NCI-H146 treated with DMSO at 0.1 percent for 48 hours (cell line): ENCODE data around the gene CDCA3.

Experiments used
- DNase-seq: peaks from one replicate; lab custom pipeline; 2025; ENCODE audit not compliant: unreplicated experiment; lab: John Stamatoyannopoulos, UW

CDCA3 gene

DNA sequence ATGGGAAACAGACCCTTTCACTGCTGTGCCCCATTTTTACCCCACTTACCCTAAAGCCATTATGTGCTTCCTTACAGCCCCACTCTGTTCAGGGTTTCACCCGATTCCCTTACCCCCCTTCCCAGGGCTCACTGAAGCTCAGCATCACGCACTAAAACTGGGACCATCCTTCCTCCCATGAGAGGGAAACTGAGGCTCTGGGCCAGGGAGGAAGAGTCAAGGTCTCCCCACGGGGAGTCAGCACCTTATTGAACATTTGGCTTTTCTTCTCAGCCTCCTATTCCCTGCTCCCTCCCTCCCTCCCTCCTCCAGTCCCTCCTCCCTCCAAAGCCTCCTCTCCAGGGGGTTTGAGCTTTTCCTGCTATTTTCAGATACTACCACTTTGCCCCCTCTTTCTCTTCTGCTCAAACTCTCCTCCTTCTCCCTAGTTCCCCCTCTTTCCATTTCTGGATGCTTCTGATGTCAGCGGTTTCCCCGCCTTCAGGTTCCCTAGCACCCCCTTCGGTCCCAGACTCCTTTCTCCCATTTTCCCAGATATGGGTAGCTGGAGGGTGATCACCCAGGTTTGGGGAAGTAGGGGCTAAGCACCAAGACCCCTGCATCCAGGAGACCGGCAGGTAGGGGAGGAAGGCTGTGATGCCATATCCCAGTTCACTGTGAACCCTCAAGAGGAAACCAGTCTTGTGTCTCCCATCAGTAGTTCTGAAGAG lies 28.5 kb downstream of the CDCA3 start:
- no peak for DNase-seq

DNA sequence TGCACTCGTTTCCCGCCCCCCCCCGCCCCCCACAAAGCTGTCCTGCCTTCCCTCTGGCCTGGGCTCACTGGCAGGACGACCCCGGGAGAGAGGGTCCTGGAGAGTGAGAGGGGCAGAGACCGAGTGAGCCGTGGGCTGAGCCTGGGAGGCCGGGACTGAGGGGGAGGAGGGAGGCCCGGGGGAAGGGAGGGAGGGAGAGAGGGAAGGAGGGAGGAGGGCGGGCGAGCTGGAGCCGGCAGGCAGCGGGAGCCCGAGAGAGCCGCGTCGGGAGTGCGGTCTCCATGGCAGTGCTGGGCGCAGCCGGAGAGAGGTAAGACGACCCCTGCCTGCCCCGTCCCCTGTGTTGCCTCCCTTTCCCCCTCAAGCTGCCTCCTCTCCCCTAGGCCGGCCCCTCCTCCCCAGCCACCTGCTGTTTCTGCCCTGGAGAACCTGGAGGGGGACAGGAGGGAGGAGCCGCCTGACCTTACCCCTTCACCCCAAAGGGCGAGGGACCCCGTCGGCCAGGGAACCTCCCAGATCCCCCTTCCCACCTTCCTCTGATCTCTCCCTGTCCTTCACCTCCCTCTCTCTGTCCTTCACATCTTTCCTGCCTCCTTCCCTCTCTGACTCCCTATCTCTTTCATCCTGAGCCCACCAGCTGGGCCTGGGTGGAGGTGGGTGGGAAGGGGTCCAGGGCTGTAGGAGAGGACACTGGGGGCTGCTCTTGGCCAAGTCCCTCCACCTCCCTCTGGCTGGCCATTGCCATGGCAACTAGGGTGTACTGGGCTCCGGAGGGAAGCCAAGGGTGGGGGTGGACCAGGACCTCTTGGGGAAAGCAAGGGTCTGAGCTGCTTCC lies 29.3 kb downstream of the CDCA3 start, which contains the start of gene GPR162:
Gene GPR162 (plus strand): TSS at position 231 of the 835 bp plus-strand sequence. CDS start 2,078 bp downstream, outside the sequence.
- DNase-seq, result peak; percentile 57

DNA sequence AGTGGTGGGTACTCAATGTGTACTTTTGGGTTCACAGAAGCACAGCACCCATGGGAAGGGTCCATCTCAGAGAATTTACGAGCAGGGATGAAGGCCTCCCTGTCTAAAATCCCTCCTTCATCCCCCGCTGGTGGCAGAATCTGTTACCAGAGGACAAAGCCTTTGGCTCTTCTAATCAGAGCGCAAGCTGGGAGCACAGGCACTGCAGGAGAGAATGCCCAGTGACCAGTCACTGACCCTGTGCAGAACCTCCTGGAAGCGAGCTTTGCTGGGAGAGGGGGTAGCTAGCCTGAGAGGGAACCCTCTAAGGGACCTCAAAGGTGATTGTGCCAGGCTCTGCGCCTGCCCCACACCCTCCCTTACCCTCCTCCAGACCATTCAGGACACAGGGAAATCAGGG lies 30.9 kb downstream of the CDCA3 start:
- no peak for DNase-seq

DNA sequence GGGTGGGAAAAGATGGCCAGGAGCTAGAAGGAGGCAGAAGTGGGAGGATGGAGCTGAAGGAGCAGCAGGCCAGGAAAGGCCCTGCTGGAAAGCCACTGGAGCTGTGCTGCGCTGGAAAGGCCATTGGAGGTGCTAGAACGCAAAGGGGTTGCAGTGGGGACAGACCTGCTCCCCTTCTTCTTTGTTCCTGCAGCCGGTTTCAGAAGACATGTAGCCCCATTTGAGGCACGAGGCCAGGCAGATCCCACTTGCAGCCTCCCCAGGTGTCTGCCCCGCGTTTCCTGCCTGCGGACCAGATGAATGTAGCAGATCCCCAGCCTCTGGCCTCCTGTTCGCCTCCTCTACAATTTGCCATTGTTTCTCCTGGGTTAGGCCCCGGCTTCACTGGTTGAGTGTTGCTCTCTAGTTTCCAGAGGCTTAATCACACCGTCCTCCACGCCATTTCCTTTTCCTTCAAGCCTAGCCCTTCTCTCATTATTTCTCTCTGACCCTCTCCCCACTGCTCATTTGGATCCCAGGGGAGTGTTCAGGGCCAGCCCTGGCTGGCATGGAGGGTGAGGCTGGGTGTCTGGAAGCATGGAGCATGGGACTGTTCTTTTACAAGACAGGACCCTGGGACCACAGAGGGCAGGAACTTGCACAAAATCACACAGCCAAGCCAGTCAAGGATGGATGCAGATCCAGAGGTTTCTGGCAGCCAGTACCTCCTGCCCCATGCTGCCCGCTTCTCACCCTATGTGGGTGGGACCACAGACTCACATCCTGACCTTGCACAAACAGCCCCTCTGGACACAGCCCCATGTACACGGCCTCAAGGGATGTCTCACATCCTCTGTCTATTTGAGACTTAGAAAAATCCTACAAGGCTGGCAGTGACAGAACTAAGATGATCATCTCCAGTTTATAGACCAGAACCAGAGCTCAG lies 31.7 kb downstream of the CDCA3 start:
- DNase-seq, result no peak

DNA sequence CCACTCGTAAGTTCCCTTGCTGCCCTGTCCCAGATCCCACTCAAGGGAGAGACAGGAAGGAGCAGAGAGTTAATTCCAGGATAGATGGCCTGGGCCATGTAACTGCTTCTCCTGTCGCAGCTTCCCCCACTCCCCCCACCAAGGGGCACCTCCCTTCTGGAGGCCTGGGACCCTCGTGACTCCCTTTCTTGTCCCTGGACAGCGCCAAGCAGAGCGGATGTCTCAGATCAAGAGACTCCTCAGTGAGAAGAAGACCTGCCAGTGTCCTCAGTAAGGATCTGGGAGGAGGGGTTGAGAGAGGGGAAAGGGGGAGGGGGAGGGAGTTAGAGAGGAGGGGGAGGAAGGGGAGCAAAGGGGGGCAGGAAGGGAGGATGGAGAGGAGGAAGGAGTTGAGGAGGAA lies 32.4 kb downstream of the CDCA3 start:
- no peak for DNase-seq

DNA sequence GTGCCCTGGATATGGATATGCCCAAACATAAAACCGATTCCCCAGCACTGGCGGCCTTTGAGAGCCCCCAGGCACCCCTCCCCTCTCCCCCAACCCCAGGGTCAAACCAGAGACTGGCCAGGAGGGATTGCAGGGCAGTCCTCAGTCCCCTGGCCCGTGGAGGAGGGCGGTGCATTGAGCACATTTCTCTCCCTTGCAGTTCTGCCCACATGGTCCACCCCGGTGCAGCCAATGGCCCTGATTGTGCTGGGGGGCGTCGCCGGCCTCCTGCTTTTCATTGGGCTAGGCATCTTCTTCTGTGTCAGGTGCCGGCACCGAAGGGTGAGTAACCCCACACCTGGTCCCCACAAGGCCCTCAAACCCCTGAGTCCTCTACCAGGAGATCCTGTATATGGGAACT lies 32.9 kb downstream of the CDCA3 start:
- no peak for DNase-seq

DNA sequence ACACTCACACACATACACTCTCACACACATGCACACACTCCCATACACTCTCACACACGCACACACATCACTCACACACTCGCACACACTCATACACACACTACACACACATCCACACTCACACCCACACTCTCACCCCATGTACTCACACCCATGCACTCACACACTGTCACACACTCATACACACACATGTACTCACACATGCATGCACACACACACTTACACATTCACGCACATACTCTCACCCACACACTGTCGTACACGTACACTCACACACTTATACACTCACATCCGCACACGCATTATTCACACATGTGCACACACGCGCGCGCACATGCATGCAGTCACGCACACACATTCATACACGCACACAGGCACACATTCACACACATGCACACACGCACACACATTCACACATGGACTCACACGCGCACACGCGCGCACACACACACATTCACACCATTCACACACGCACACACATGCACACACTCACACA lies 33.4 kb downstream of the CDCA3 start:
- no peak for DNase-seq

DNA sequence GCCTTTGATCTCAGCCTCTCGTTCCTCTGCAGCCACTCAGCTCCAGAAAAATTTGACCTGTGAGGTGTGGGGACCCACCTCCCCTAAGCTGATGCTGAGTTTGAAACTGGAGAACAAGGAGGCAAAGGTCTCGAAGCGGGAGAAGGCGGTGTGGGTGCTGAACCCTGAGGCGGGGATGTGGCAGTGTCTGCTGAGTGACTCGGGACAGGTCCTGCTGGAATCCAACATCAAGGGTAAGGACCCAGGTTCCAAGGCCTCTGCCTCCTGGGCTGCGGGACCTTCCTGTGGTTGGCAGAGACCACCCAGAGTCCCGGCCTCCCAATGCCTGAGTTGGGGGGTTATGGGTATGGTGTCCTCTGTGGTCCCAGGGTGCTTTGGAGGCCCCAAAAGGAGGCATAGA lies 34.0 kb downstream of the CDCA3 start:
- DNase-seq, result no peak

DNA sequence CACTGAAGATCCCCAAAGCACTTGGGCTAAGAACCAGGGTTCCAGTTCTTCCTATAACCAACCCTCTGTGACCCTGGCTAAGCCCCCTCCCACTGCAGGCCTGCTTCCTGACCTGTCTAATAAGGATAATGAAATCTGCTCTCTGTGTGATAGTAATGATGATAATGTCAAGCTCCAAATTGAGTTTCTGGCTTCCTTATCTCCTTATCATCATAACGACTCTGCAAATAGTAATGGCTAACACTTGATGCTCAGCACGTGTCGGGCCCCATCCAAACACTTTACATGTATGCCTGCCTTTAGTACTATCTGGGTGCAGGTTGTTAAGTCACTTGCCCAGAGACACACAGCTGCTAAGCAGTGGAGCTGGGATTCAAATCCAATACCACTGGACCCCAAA lies 34.5 kb downstream of the CDCA3 start:
- no peak for DNase-seq

DNA sequence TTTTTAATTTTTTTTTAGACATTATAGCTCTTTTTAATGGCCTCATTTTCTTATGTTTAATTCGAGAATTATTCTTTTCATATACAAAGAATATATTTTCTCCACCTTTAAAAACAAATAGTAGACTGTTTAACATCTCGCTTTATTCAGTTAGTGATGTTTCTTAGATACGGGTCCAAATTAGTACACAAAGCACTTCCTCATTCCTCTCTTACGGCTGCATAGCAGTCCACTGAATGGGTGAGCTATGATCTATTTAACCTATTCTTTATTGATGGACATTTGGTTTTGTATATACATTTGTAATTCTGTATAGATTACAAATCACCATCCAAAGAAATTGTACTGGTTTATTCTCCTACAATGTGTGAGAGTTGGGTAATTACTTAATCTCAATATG lies 37.7 kb downstream of the CDCA3 start:
- no peak for DNase-seq

DNA sequence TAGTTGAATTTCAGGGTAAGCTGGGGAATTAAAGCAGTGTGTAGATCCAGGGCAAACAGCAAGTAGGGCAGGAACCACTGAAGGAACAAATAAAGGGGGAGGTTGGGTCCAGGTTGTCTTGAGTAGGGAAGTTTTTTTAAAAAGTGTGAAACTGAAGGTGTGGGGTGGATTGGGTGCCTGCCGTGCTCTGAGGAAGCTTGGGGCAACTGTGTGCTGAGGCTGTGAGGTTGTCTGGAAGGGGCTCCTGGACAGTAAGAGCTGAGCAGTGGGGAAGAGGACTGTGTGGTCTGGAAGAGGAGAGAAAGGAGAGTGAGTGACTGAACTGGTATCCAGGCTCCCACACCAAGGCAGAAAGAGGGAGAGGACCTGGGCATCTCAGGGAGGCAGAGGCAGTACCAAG lies 40.3 kb downstream of the CDCA3 start:
- DNase-seq, result no peak

DNA sequence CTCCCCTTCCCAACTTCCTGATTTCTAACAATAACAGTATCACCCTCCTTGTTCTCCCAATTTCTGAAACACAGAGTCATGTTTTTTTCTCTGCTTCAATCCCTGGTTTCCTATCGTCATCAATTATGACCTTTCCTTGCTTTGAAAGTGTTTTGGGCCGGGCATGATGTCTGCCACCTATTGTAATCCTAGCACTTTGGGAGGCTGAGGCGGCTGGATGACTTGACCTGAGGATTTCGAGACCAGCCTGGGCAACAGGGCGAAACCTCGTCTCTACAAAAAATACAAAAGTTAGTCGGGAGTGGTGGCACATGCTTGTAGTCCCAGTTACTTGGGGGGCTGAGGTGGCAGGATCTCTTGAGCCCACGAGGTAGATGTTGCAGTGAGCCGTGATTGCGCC lies 42.0 kb downstream of the CDCA3 start:
- DNase-seq, result no peak

DNA sequence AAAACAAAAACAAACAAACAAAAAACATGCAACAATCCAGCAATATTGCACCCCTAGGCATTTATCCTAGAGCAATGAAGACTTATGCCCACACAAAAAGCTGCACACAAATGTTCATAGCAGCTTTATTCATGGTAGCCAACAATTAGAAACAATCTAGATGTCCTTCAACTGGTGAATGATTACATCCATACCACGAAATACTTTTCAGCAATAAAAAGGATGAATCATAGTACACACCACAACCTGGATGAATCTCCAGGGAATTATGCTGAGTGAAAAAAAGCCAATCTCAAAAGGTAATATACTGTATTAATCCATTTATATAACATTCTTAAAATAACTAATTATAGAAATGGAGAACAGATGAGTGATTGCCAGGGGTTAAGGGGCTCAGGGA lies 43.9 kb downstream of the CDCA3 start:
- DNase-seq, result no peak

DNA sequence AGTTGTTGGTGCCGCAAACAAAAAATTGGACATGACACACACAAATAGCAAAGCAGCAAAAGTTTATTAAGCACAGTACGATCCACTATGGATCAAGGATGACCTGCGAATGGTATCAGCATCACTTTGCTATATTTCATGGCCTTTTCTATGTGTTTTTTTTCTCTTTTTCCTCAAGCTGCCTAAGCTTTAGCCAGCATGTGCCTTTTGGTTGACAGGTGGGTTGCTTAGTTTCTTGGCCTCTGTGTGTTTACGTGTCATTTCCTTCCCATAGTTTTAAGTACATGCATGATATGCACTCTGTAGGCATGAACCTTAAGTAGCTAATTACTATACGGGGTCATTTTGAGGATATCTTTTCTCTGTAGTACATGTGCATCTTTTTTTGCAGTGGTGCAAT lies 51.9 kb downstream of the CDCA3 start:
- DNase-seq, result no peak
